ENCODE data around the gene SRRM5. TPM values are rescaled to one million over a fixed set of nuclear protein-coding genes. Genes with fewer than 3 reads are reported as not detected.
A peak's percentile ranks its signal among the peaks of the same experiment; 100 is the strongest.

Gene SRRM5
- polyA plus RNA-seq, 1 experiment = 0.07 TPM

DNA sequence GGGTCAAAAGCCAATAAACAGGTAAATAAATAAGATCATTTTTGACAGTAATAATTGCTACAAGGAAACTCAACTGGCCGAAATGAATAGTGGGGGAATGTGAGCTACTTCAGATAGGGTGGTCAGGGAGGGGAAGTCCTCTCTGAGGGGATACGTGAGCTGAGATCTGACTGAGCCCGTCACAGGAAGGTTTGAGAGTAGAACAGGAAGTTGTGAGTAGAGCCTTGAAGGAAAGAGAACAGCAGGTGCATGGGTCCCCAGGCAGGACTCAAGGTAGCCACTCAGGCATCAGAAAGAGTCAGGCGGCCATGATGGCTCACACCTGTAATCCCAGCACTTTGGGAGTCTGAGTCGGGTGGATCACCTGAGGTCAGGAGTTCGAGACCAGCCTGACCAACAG is 22.2 kb upstream of the SRRM5 start:
- POLR2A ChIA-PET = no interaction called here
- Histone ChIP-seq H3K27ac (ENCODE audit: low read depth, low read length) (no peak overlapping the region), H3K9me3 (ENCODE audit: control insufficient read depth, insufficient read depth, low read length) (no peaks in the 10 kb centered on the region; the same call in 1 of the 2 replicates), H3K4me3 (ENCODE audit: low read depth, low read length) (no peak overlapping the region), H3K27me3 (ENCODE audit: control insufficient read depth, insufficient read depth, low read length) (no peaks in the 10 kb centered on the region)
- no peak for DNase-seq (ENCODE audit: low read depth, low spot score)
- CTCF ChIA-PET = no interaction called here
- TF ChIP-seq, protein P1, sequence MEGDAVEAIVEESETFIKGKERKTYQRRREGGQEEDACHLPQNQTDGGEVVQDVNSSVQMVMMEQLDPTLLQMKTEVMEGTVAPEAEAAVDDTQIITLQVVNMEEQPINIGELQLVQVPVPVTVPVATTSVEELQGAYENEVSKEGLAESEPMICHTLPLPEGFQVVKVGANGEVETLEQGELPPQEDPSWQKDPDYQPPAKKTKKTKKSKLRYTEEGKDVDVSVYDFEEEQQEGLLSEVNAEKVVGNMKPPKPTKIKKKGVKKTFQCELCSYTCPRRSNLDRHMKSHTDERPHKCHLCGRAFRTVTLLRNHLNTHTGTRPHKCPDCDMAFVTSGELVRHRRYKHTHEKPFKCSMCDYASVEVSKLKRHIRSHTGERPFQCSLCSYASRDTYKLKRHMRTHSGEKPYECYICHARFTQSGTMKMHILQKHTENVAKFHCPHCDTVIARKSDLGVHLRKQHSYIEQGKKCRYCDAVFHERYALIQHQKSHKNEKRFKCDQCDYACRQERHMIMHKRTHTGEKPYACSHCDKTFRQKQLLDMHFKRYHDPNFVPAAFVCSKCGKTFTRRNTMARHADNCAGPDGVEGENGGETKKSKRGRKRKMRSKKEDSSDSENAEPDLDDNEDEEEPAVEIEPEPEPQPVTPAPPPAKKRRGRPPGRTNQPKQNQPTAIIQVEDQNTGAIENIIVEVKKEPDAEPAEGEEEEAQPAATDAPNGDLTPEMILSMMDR (IDR thresholded peaks at IDR 0.05; ENCODE audit: low read depth, low read length) = no peak

DNA sequence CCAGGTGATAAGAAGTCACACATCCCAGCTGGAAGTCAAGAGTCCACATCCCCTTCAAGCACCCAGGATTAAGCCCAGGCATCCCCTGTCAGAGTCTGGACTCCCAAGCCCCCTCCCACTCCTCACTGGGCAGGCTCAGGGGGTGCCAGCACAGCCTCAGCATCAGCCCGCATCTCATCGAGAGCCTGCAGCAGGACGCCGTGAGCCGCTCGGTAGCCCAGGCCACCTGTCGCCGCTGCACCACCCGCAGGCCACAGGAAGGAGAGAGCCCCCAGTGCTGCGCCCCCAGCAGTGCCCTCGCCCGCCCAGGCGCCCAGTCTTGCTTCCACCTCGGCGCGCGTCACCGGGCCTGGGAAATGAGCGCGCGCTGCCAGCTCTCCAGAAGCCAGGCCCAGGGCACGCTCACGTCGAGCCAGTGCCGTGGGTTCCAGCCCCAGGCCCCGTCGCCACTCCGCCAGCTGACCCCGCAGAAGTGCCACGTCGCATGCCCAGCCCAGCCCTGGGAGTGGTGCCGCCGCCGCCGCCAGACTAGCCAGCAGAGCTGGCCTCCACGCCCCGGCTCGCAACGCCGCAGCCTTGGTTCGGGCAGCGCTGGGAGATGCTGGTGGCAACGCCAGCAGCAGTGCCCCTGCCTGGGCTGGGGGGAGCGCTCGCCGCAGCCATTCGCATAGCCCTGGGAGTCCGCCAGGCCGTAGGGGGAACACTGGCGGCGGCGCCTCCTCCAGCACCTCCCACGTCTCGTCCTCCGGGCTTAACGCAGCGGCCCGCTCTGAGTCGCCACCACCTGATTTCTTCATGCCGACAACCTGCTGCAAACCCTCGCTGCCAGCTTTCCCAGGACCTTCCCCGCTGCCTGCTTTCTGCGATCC is 19.8 kb upstream of the SRRM5 start:
- CTCF ChIA-PET = no interaction called here

DNA sequence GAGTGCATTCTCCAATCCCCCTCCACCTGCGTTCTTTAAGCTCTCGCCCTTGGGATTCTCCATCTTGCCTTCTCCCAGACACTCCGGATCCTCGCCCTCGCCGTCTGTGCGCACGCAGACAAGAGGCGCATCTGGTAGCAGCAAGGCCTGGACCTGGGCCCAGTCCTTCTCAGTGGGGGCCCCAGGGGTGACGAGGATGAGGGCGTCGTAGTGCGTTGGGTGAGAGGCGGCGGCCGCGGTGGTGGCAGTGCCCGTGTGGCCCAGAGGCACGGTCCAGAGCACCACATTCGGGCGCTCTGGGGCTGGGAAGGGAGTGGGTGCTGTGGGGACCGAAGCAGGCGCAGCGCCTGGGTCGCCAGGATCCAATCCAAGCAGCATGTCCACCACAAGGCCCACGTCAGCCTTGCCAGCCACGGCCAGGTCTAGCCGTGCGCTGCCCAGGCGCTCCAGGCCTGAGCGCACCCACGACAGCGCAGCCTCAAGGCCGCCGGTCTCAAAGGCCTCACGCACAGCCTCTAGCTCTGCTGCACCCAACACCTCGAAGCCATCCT is 19.0 kb upstream of the SRRM5 start:
- no peak overlapping the region for H3K27ac ChIP-seq (ENCODE audit: low read depth, low read length)
- POLR2A ChIA-PET = no interaction called here
- TF ChIP-seq, protein P1 (IDR thresholded peaks at IDR 0.05; ENCODE audit: low read depth, low read length) = no peak
- H3K9me3 ChIP-seq (ENCODE audit: control insufficient read depth, insufficient read depth, low read length) = peaks cover 5% of the 10 kb centered on the region; the same call in 1 of the 2 replicates
- CTCF ChIA-PET = interaction anchor here (2.5 to 4.2 kb wide), 2 partner anchors 36 to 146 kb away, joined by 19 to 42 read pairs; no protein-coding TSS in a partner anchor
- no peak overlapping the region for H3K4me3 ChIP-seq (ENCODE audit: low read depth, low read length)
- H3K27me3 ChIP-seq (ENCODE audit: control insufficient read depth, insufficient read depth, low read length) = no peaks in the 10 kb centered on the region
- DNase-seq (ENCODE audit: low read depth, low spot score) = no peak

More for the DNA sequence above, 19.8 kb upstream of the SRRM5 start:
- no peak overlapping the region for H3K4me3 ChIP-seq (ENCODE audit: low read depth, low read length)
- DNase-seq (ENCODE audit: low read depth, low spot score) = no peak
- H3K9me3 ChIP-seq (ENCODE audit: control insufficient read depth, insufficient read depth, low read length) = peaks cover 5% of the 10 kb centered on the region; the same call in 1 of the 2 replicates
- POLR2A ChIA-PET = no interaction called here
- TF ChIP-seq, protein P1 (IDR thresholded peaks at IDR 0.05; ENCODE audit: low read depth, low read length) = no peak
- no peak overlapping the region for H3K27ac ChIP-seq (ENCODE audit: low read depth, low read length)
- no peaks in the 10 kb centered on the region for H3K27me3 ChIP-seq (ENCODE audit: control insufficient read depth, insufficient read depth, low read length)

DNA sequence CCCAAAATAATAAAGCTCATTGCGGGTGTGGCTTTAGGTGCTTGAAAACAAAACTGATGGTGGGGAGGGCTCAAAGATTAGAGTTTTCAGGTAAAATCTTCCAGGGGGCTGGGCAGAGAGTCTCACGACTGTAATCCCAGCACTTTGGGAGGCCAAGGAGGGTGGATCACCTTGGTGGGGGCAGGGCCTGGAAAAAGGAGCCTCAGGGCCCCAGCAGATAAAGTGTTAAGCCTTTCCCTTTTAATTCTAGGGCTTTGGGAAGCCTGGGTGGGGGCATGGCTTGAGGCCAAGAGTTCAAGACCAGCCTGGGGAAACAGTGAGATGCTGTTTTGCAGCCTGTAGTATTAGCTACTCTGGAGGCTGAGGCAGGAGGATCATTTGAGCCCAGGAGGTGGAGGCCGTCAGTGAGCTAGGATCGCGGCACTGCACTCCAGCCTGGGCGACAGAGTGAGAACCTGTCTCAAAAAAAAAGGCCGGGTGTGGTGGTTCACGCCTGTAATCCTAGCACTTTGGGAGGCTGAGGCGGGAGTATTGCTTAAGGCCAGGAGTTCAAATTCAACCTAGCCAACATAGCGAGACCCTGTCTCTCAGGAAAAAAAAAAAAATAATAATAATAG is 17.7 kb upstream of the SRRM5 start:
- peaks cover 5% of the 10 kb centered on the region; the same call in 1 of the 2 replicates for H3K9me3 ChIP-seq (ENCODE audit: control insufficient read depth, insufficient read depth, low read length)
- H3K27me3 ChIP-seq (ENCODE audit: control insufficient read depth, insufficient read depth, low read length) = no peaks in the 10 kb centered on the region
- no peak overlapping the region for H3K27ac ChIP-seq (ENCODE audit: low read depth, low read length)
- TF ChIP-seq, protein P1 (IDR thresholded peaks at IDR 0.05; ENCODE audit: low read depth, low read length) = no peak
- peak overlapping the region; percentile 79 for H3K4me3 ChIP-seq (ENCODE audit: low read depth, low read length)
- no peak for DNase-seq (ENCODE audit: low read depth, low spot score)
- ChIA-PET CTCF (interaction anchor here (0.6 to 4.2 kb wide), 27 partner anchors 9 to 998 kb away, joined by 3 to 52 read pairs (median 5); partner anchors contain the start of genes PINLYP, XRCC1 and ZNF575), POLR2A (interaction anchor here (0.7 to 1.0 kb wide), 3 partner anchors 20 to 65 kb away, joined by 3 read pairs; no protein-coding TSS in a partner anchor)

Measured in AG04450 (cell line).